Fibroblast of mammary gland (primary cell): ENCODE results near the gene IMPG2.

Source experiments
- DNase-seq: peaks from one replicate; pipeline ENCODE4 v3.0.0-alpha.2; 2010; ENCODE audit warnings: low read depth
- H3K4me3 ChIP-seq: 2 replicates; pipeline ENCODE4 v1.5.1; 2011; ENCODE audit warnings: low read depth, mild to moderate bottlenecking, low read length, moderate library complexity; ENCODE audit not compliant: control insufficient read depth
- TF ChIP-seq, protein P1 (sequence below): conservative IDR thresholded peaks from 2 replicates; pipeline ENCODE4 v1.5.1; 2011; ENCODE audit warnings: low read depth, low read length, inconsistent platforms; ENCODE audit not compliant: control insufficient read depth, insufficient read depth

IMPG2 gene

DNA sequence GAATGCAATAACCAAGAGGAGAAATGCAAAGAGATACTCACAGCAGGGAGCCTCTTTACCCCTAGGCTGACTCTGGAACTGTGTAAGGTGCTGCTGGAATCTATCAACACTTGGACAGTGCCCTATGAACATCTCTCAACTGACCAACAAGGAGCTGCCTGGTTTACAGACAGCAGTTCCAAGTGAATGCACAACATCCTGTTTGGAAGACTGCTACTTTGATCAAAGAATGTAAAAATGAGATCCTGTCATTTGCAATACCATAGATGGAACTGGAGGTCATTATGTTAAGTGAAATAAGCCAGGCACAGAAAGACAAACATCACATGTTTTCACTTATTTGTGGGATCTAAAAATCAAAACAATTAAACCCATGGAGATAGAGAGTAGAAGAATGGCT is 136.3 kb downstream of the IMPG2 start:
- H3K4me3 ChIP-seq, result no peak overlapping the region
- DNase-seq, result peak; percentile 20
- TF ChIP-seq, protein P1, sequence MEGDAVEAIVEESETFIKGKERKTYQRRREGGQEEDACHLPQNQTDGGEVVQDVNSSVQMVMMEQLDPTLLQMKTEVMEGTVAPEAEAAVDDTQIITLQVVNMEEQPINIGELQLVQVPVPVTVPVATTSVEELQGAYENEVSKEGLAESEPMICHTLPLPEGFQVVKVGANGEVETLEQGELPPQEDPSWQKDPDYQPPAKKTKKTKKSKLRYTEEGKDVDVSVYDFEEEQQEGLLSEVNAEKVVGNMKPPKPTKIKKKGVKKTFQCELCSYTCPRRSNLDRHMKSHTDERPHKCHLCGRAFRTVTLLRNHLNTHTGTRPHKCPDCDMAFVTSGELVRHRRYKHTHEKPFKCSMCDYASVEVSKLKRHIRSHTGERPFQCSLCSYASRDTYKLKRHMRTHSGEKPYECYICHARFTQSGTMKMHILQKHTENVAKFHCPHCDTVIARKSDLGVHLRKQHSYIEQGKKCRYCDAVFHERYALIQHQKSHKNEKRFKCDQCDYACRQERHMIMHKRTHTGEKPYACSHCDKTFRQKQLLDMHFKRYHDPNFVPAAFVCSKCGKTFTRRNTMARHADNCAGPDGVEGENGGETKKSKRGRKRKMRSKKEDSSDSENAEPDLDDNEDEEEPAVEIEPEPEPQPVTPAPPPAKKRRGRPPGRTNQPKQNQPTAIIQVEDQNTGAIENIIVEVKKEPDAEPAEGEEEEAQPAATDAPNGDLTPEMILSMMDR, result no peak

DNA sequence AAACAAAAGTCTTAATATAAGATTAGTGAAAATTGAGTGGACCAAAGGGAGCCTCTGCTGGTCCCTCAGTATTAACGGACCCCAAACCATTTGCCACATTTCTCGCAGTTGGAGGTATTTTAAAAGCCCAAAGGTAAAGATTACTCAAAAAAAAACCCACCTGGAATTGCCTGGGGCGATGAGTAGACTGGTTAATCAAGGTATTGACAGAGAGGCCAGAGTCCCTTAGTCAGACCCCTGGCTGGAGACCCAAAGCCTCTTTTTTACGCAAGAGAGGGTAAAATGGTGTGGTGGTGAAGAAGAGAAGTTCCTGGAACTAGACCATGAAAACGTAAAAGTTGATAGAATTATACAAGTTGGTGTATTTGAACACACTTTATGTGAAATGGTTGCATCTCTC is 137.2 kb downstream of the IMPG2 start:
- DNase-seq, result no peak
- no peak overlapping the region for H3K4me3 ChIP-seq
- TF ChIP-seq, protein P1, result no peak

DNA sequence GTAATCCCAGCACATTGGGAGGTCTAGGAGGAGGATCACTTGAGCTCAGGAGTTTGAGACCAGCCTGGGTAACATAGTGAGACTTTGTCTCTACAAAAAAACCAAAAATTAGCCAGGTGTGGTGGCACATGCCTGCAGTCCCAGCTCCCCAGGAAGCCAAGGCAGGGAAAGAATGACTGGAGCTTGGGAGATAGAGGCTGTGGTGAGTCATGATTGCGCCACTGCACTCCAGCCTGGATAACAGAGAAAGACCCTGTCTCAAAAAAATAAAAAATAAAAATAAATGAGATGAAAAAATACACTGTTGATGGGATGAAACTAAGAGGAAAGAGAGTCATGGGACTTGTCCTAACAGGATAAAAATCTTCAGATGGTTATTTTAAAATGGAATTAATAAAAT is 137.6 kb downstream of the IMPG2 start:
- H3K4me3 ChIP-seq, result no peak overlapping the region
- peak; percentile 61 for DNase-seq
- TF ChIP-seq, protein P1, result no peak

DNA sequence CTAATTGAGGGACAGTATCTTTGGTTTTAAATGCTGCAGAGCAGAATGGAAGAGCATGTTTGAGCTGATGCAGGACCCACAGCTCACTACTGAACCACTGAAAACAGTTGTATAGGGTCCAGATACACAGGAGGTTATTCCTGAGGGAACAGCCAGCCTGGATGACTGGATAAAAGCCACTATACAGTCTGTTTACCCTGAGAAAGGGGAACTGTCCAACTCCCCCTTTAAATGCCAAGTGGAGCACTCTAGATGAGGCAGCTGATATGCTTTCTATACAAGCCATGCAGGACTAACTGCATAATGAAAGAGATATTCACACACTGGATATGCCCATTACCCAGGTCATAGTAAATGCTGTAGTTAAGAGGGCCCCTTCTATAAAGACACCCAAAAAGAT is 138.6 kb downstream of the IMPG2 start:
- DNase-seq, result no peak
- TF ChIP-seq, protein P1, result no peak

DNA sequence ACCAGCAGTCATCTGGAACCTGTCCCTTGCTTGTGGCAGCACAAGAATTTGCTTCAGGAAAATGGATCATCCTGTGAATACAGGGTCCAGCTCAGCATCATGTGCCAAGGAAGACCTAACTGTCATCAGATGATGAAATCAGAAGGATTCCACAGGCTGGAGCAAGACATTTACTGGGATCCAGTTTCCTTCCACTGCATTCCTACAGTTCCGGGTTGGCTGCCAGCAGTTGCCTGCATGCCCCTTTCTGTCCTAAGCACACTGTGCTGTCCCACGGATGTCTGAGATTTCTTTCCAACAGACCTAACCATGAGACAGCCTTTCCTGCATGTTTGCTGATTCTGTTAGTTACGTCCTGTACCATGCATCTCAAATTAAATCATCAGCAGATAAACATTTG is 140.7 kb downstream of the IMPG2 start:
- TF ChIP-seq, protein P1, result no peak
- DNase-seq, result peak; percentile 68
- no peak overlapping the region for H3K4me3 ChIP-seq

More for the DNA sequence above, 138.6 kb downstream of the IMPG2 start:
- H3K4me3 ChIP-seq, result no peak overlapping the region

DNA sequence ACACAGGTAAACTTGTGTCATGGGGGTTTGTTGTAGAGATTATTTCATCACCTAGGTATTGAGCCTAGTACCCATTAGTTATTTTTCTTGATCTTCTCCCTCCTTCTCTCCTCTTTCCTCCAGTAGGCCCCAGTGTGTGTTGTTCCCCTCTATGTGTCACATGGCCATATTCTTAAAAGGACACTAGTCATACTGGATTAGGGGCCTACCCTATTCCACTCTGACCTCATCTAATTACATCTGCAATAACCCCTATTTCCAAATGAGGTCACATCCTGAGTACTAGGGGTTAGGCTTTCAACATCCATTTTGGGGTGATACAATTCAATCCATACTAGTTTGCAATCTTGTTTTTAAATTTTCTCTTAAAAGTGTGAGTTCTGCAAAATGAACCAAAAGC is 142.8 kb downstream of the IMPG2 start:
- DNase-seq, result no peak
- TF ChIP-seq, protein P1, result no peak
- no peak overlapping the region for H3K4me3 ChIP-seq
